Activated T-cell treated with anti-CD3 and anti-CD28 coated beads, Interleukin-2, amount 50 U/mL, for 4 hours (primary cell): ENCODE results near the gene HSBP1. TPM values are rescaled to one million over a fixed set of nuclear protein-coding genes. Genes with fewer than 3 reads are reported as not detected.

Experiments
- ATAC-seq, 2 donors: fragments of 200-7000 bp; cut with Tn5 transposase; one replicate each; pipeline ENCODE4 v1.10.0; 2021
- DNase-seq: peaks from one replicate; pipeline ENCODE4 v3.0.0-alpha.2; 2020
- H3K27me3 Mint-ChIP-seq: one replicate; pipeline ENCODE4 v1.8.0; 2021; ENCODE audit warnings: low read depth, mixed read lengths
- H3K36me3 Mint-ChIP-seq: one replicate; pipeline ENCODE4 v1.8.0; 2022; ENCODE audit warnings: mixed read lengths; ENCODE audit not compliant: insufficient read depth
- H3K4me1 Mint-ChIP-seq: one replicate; pipeline ENCODE4 v1.8.0; 2021; ENCODE audit warnings: low read depth, mixed read lengths
- H3K4me3 Mint-ChIP-seq: one replicate; pipeline ENCODE4 v1.8.0; 2021; ENCODE audit warnings: mild to moderate bottlenecking, moderate library complexity, mixed read lengths
- H3K9me3 Mint-ChIP-seq: one replicate; pipeline ENCODE4 v1.8.0; 2021; ENCODE audit warnings: mixed read lengths
- total RNA-seq, 3 donors: library from RNA; stranded (reverse); gene quantifications; one replicate each; pipeline ENCODE4 v1.2.1, GENCODE V29; 2021

Gene HSBP1
- total RNA-seq, 3 donors from 2014 or later, result 73.4 to 89.1 (median 78.9) TPM

DNA sequence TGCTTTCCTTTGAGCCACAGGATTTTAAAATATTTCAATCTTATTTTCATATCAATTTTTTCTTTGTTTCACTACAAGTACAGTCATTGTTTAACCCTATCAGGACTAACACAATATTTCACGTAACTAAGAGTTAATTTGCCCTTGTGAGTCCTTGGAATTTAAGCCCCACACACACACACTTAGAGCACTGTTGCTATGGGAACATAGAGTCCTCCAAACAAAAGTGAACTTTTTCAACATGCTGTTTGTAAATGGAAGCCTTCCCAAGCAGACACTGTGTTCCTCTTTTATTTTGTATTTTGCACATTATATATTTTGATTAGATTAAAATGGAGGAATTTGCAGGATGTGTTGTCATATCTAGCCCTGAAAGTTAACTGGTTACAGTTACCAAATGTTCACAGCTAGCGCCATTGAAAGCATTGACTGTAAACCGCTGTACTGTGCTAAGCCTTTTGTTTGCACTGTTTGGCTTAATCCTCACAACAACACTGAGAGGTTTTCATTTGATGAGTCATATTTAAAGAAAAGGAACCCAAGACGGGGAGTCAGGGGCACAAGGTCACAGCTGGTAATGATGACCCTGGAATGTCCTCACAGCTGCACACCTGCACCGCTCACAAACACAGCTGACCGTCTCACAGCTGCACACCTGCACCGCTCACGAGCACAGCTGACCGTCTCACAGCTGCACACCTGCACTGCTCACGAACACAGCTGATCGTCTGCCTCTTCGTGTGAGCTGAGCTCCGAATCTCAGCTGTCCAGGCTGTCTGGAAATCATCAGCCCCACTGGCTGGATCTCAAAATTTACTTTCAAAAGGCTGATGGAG lies 6.3 kb downstream of the HSBP1 start:
- Mint-ChIP-seq H3K36me3 (peaks cover 11% of the 10 kb centered on the region), H3K4me1 (peaks cover 15% of the 10 kb centered on the region), H3K4me3 (no peak overlapping the region), H3K27me3 (no peaks in the 10 kb centered on the region), H3K9me3 (no peaks in the 10 kb centered on the region)
- ATAC-seq, result no peak
- DNase-seq, result no peak

DNA sequence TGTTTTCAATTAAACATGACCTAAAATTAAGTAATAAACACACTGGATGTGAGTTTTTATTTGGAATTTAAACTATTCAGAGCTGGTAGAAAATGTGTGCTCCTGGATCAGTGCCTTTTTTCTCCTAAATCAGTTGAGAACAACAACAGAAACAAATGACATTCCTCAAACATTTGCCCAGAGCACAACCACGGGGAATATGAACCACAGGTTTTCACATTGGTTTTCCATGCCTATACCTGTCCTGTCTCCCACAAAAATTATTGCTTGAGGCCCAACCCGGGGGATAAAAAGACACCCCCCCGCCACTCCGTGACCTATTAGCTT lies 6.8 kb downstream of the HSBP1 start:
- Mint-ChIP-seq H3K36me3 (peaks cover 9% of the 10 kb centered on the region), H3K4me3 (no peak overlapping the region), H3K9me3 (no peaks in the 10 kb centered on the region), H3K27me3 (no peaks in the 10 kb centered on the region), H3K4me1 (peaks cover 13% of the 10 kb centered on the region)
- ATAC-seq (no peak), DNase-seq (no peak)

DNA sequence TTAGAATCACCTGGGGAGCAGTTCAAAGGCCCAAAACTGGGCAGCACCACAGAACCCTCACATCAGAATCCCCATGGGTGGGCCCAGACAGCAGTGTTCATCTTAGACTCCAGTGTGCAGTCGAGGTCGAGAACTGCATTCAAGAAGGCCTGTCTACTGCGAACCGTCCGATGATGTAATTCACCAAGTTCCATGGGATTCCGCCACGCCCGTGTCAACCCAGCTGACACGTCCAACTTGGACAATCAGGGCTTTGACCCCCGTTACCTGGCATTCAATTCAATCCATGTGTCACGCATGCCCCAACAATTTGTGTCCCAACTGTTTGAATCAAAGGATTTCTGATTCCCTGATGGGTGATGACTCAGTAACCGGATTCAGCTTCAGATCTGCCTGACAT lies 9.2 kb downstream of the HSBP1 start:
- Mint-ChIP-seq H3K9me3 (no peaks in the 10 kb centered on the region), H3K4me1 (no peaks in the 10 kb centered on the region), H3K4me3 (no peak overlapping the region), H3K27me3 (no peaks in the 10 kb centered on the region), H3K36me3 (peaks cover under 1% of the 10 kb centered on the region)
- ATAC-seq, result no peak
- no peak for DNase-seq

DNA sequence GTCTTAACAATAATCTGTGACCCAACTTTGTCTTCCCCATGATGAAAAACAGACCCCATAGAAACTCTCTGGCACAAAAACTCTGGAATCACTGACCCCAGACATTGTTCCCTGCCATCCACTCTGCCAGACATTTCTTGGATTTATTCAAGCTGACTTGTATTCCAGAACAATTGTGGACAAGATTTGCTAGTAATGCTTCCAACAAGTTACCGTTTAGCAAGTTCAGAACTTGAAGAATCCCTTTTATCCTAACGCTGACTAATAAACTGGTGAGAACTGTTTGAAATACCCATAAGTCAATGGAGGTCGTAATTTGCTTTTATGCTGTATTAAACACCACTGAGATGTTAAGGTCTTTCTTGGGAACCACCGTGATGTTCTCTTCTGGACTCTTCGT lies 10.5 kb downstream of the HSBP1 start:
- DNase-seq (no peak), ATAC-seq (no peak)
- Mint-ChIP-seq H3K4me3 (no peak overlapping the region), H3K9me3 (no peaks in the 10 kb centered on the region), H3K36me3 (no peaks in the 10 kb centered on the region), H3K27me3 (peaks cover 4% of the 10 kb centered on the region), H3K4me1 (no peaks in the 10 kb centered on the region)

DNA sequence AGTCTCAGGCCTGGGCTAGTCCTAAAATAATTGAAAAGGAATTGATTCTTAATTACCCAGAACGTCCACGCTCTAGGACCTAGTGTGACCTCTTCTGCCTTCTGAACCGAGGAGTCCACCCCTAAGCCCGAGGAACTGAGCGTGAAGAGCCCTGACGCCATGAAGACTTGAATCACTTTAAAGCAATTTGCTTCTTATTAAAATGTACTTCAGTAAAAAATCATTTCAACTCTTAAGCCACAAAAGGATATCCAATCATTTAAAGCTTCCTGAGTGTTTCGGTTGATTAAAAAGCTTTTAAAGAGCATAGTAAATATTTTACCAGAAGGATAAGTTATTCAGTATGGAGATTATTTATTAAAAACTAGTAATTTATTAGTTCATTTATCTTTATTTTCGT lies 11.6 kb downstream of the HSBP1 start:
- no peak for DNase-seq
- ATAC-seq, result no peak
- no peaks in the 10 kb centered on the region for H3K36me3 Mint-ChIP-seq
- H3K27me3 Mint-ChIP-seq, result peaks cover 4% of the 10 kb centered on the region
- H3K4me3 Mint-ChIP-seq, result no peak overlapping the region
- no peaks in the 10 kb centered on the region for H3K4me1 Mint-ChIP-seq
- no peaks in the 10 kb centered on the region for H3K9me3 Mint-ChIP-seq

DNA sequence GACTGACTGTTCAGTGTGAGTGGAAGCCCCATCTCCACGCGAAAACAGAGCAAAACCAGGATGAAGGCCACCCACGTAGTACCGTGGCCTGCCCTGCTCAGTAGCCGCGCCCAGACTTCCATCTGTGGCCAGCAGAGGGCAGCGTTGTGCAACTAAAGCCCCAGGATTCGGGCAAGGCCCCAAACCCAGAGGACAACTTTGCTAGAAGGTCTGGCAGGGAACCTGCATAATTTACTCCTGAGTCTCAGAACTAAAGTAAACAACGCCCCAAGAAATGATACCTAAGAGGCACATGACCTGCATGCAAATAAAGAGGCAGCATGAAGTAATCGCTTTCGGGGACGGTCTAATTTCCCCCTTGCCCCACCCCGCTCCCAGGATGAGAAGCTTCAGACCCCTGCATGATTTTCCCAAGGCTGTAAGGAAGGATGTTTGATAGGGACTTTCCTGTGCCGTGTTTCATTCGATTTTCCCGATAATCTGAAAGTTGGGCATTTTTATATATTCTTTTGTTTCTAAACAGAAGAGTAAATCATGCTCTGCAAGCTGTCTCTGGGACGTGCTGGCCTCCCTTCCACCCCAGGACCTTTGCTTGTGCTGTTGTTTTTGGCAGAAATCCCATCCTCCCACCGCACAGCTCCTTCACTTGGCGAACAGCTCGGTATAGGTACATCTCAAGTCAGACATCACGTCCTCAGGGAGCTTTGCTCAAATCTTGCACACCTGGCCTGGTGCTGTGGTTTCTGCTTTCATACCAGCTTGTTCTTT lies 18.6 kb downstream of the HSBP1 start:
- no peaks in the 10 kb centered on the region for H3K36me3 Mint-ChIP-seq
- H3K4me1 Mint-ChIP-seq, result peaks cover 2% of the 10 kb centered on the region
- peak; percentile 78 for DNase-seq
- ATAC-seq, result peak; percentile 92 to 94
- no peaks in the 10 kb centered on the region for H3K9me3 Mint-ChIP-seq
- no peak overlapping the region for H3K4me3 Mint-ChIP-seq
- peaks cover 10% of the 10 kb centered on the region for H3K27me3 Mint-ChIP-seq

DNA sequence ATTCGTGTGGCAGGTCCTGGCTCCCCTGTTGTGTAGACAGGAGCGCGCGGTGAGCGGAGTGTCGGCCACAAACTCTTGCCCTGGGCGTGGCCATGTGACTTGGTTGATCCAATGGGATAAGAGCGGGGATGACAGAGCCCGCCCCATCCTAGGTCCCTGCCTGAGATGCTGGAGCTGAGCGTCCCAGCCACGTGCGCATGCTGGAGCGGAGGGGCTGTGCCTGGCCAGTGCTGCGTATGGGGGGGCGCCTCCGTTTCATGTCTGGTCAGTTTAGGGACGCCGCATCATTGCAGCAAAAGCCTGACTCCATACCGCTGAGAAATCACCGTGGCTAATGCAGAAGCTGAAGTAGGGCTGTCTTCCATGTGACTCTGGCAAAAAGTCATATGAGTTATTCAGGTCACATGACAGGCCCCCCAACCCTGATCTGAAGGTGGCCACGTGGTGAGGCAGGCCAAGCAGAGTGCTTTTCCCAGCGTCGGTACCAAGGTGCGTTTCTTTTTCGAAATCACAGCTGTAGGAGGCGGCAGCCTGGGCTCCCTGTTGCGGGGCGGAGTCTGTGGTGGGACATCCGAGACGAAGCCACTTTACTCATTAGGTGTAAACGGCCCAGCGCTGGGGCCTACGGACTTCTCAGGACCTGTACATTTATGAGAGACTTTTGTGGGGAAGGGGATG lies 22.5 kb downstream of the HSBP1 start:
- Mint-ChIP-seq H3K27me3 (peaks cover 3% of the 10 kb centered on the region), H3K9me3 (no peaks in the 10 kb centered on the region), H3K4me1 (peaks cover 4% of the 10 kb centered on the region), H3K4me3 (no peak overlapping the region), H3K36me3 (no peaks in the 10 kb centered on the region)
- ATAC-seq, result no peak
- no peak for DNase-seq

DNA sequence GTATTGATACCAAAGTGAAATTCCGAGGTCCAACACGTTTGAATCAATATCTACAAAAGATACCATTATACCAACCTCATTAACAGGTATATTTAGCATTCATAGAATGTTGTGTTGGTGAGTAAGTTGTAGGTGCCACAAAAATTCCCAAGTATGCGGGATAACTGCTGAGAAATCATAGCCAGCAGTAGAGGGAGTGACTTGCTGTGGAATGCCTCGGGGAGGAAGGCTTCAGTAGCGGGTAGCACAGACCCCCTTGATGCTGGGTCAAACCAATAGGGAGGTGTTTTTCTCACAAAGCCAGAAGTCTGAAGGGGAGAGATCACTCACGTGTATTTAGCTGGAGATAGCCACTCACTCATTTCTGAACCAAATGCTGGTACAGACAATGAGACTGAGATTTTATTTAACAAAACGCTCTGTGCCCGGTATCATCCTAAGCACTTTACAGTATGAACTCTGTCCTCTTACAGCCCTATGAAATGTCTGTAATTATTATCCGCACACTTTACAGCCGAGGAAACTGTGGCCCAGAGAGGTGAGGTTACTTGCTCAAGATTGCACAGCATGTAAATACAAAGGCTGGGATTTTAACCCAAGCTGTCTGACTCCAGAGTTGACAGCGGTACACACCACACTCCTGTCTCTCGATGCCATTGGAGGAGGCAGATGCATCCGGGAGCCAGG lies 23.1 kb downstream of the HSBP1 start:
- Mint-ChIP-seq H3K4me3 (no peak overlapping the region), H3K36me3 (no peaks in the 10 kb centered on the region), H3K9me3 (no peaks in the 10 kb centered on the region), H3K4me1 (peaks cover 9% of the 10 kb centered on the region), H3K27me3 (peaks cover 3% of the 10 kb centered on the region)
- no peak for ATAC-seq
- no peak for DNase-seq

DNA sequence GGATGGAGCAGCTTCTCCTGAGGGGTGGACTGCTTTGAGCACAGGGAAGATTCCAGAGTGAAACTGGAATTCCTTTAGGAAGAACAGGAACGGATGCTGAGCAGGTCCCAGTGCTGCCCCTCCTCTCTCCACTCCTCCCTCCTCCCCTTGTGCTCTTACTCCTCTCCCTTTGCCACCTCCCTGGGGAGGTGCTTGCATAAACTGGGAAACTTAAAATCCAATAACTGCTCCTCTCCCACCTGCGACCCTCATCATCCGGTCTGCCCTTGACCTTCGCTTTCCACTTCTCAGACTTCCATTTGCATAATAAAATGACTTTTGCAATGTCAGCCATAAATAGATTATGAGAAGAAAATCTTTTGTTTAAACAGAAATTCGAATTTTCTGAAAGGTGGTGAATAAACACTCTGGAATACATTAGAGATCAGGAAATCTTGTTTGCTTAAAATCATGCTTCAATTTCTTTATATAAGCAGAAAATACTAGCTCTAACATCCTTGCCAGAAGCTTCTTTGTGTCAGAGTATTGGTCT lies 23.7 kb downstream of the HSBP1 start:
- H3K36me3 Mint-ChIP-seq, result no peaks in the 10 kb centered on the region
- ATAC-seq, result no peak
- H3K4me3 Mint-ChIP-seq, result no peak overlapping the region
- no peak for DNase-seq
- no peaks in the 10 kb centered on the region for H3K9me3 Mint-ChIP-seq
- H3K4me1 Mint-ChIP-seq, result peaks cover 14% of the 10 kb centered on the region
- peaks cover 3% of the 10 kb centered on the region for H3K27me3 Mint-ChIP-seq

DNA sequence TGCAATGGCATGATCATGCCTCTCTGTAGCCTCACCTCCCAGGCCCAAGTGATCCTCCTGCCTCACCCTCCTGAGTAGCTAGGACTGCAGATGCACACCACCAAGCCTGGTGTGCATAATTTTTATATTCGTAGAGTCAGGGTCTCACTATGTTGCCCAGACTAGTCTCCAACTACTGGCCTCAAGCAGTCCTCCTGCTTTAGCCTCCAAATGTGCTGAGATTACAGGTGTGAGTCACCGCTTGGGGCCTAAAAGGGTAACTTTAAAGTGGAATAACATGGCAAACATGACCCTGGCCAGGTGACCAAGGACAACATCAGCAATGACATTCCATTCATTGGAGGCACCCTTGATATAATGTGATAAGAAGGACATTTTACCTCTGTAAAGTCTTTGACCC lies 26.1 kb downstream of the HSBP1 start:
- H3K4me3 Mint-ChIP-seq, result no peak overlapping the region
- ATAC-seq, result no peak
- H3K9me3 Mint-ChIP-seq, result no peaks in the 10 kb centered on the region
- H3K4me1 Mint-ChIP-seq, result peaks cover 14% of the 10 kb centered on the region
- DNase-seq, result no peak
- H3K27me3 Mint-ChIP-seq, result peaks cover 12% of the 10 kb centered on the region
- no peaks in the 10 kb centered on the region for H3K36me3 Mint-ChIP-seq

DNA sequence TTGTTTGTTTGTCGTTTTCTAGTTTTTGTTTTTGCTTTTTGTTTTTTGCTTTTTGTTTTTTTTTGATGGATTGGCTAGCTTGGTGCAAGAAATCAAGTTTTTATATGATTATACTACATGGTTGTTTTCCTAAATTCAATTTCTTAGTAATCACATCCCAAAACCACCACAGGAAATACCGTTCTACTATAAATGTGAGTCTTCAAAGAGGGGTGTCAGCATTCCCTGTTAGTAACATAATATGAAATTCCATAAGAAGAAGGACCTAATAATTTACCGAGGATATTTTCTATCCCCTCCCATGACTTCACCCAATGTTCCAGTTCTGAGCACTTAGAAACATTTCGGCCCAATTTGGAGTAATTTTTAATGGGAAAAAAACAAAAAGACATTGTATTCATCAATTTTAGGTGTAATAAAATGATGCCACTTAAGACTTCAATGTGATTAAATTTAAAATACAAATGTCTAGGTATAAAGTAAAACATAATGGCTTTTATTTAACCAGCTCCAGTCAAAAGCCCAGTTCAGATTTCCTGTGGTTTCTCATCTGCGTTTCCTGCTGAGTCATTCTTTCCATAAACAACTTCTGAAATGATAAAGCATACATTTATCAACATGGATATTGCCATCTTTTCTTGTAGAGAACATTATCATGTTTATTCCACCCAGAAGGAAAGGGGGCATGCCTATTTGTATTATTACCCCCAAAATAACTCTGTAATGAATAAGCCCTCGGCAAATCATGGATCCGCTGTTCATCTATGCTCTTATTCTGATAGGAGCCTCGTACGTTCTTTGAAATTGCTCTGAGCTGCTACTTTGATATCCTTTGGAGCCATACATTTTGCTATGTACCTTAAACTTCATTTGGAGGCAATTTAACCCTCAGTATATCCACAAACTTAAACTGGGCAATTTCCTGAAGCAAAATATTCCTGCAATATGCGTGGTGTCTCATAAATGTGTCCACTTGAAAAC lies 28.1 kb downstream of the HSBP1 start:
- Mint-ChIP-seq H3K36me3 (no peaks in the 10 kb centered on the region), H3K4me3 (no peak overlapping the region), H3K27me3 (peaks cover 11% of the 10 kb centered on the region), H3K4me1 (peaks cover 14% of the 10 kb centered on the region), H3K9me3 (no peaks in the 10 kb centered on the region)
- ATAC-seq (peak in 1 of 2 donors; percentile 21), DNase-seq (no peak)

DNA sequence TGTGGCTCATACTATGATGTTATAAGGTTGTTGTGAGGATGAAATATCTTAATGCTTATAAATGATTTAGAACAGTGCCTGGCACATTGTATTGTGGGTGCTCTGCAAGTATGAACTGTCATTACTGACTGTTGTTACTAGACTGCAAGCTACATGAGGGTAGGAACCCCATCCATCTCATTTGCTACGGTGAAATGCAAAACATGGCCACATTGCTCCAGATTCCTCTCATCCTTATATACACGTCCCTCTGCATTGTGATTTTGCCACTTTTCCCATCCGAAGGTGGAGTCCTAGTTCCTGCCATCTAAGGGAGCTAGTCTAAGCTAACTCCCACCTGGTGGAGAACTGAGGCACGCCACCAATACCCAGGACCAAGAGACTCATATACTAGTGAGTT lies 29.8 kb downstream of the HSBP1 start:
- Mint-ChIP-seq H3K36me3 (no peaks in the 10 kb centered on the region), H3K4me3 (no peak overlapping the region), H3K4me1 (peaks cover 14% of the 10 kb centered on the region), H3K27me3 (peaks cover 8% of the 10 kb centered on the region), H3K9me3 (no peaks in the 10 kb centered on the region)
- no peak for DNase-seq
- ATAC-seq, result no peak

DNA sequence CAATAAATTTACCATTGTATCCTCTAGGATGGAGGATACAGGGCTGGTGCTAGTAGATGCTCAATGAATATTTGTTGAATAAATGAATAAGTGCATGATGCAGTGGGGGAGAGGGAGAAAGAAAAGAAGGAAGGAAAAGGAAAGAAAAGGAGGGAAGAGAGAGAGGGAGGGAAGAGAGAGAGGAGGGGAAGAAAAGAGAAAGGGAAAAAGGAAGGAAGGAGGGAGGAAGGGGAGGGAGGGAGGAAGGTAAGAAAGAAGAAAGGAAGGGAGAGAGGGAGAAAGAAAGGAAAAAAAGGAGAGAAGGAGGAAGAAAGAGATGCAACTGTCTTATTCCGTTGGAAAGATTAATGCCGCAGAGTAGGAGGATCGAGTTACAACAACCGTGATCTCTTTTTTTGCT lies 30.4 kb downstream of the HSBP1 start:
- H3K36me3 Mint-ChIP-seq, result no peaks in the 10 kb centered on the region
- H3K27me3 Mint-ChIP-seq, result peaks cover 8% of the 10 kb centered on the region
- peaks cover 14% of the 10 kb centered on the region for H3K4me1 Mint-ChIP-seq
- ATAC-seq (no peak), DNase-seq (no peak)
- no peak overlapping the region for H3K4me3 Mint-ChIP-seq
- H3K9me3 Mint-ChIP-seq, result no peaks in the 10 kb centered on the region
